ENCODE measurements around the gene SLIT3. TPM values are rescaled to one million over a fixed set of nuclear protein-coding genes. Genes with fewer than 3 reads are reported as not detected.

SLIT3 gene
- total and polyA plus RNA-seq, 2 experiments from 2014 or later, result 0.59 to 0.71 TPM

DNA sequence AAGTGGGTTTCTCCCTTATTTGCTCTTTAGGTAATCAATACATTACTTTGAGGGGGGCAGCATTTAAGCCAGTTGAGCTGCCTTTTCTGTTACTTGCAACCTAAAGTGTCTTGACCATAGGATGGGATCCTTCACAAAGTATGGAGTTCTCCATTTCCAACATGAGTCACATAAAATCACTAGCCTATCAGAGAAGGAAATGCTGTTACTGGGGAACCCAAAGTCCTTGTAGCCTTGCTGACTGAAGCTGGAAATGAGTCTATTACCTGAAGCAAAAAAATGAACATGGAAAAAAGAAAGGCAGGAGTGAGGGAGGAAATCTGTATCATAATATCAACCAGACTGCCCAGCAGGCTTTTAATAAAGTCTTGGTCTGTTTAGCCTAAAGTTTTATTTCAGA is 42.8 kb upstream of the SLIT3 start:
- no peaks in the 10 kb centered on the region for H4K20me1 ChIP-seq (replicated peaks; ENCODE audit: insufficient read depth)
- H3K36me3 ChIP-seq (ENCODE audit: insufficient read depth), result no peaks in the 10 kb centered on the region
- no peak overlapping the region for H3K4me3 ChIP-seq
- no peaks in the 10 kb centered on the region for H3K9me2 ChIP-seq (ENCODE audit: insufficient read depth)
- Mint-ChIP-seq H3K36me3 (ENCODE audit: low read depth) (no peaks in the 10 kb centered on the region), H3K27ac (no peak overlapping the region), H3K4me3 (no peak overlapping the region), H3K4me1 (no peaks in the 10 kb centered on the region; the same call in 2 of the 3 replicates), H3K27me3 (ENCODE audit: insufficient read depth, low read depth, poor library complexity) (peaks cover 2% of the 10 kb centered on the region), H3K9me3 (no peaks in the 10 kb centered on the region)
- H3K27ac ChIP-seq (ENCODE audit: low read depth), result no peak overlapping the region
- no peaks in the 10 kb centered on the region for H3K4me1 ChIP-seq (ENCODE audit: insufficient read depth)
- no peak for ATAC-seq
- no peak overlapping the region for H3K4me2 ChIP-seq
- no peak for DNase-seq (ENCODE audit: low spot score)
- no peaks in the 10 kb centered on the region for H3K27me3 ChIP-seq (ENCODE audit: insufficient read depth)
- H2AFZ ChIP-seq, result no peak overlapping the region
- TF ChIP-seq NANOG (IDR thresholded peaks at IDR 0.05; ENCODE audit: borderline replicate concordance), result no peak
- TF ChIP-seq EZH2phosphoT487 (IDR thresholded peaks at IDR 0.05; ENCODE audit: unreplicated experiment), result no peak
- TF ChIP-seq, protein P1, sequence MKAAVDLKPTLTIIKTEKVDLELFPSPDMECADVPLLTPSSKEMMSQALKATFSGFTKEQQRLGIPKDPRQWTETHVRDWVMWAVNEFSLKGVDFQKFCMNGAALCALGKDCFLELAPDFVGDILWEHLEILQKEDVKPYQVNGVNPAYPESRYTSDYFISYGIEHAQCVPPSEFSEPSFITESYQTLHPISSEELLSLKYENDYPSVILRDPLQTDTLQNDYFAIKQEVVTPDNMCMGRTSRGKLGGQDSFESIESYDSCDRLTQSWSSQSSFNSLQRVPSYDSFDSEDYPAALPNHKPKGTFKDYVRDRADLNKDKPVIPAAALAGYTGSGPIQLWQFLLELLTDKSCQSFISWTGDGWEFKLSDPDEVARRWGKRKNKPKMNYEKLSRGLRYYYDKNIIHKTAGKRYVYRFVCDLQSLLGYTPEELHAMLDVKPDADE (IDR thresholded peaks at IDR 0.05), result no peak
- TF ChIP-seq POLR2AphosphoS5 (IDR thresholded peaks at IDR 0.05; ENCODE audit: low read depth), result no peak
- TF ChIP-seq, protein P2, sequence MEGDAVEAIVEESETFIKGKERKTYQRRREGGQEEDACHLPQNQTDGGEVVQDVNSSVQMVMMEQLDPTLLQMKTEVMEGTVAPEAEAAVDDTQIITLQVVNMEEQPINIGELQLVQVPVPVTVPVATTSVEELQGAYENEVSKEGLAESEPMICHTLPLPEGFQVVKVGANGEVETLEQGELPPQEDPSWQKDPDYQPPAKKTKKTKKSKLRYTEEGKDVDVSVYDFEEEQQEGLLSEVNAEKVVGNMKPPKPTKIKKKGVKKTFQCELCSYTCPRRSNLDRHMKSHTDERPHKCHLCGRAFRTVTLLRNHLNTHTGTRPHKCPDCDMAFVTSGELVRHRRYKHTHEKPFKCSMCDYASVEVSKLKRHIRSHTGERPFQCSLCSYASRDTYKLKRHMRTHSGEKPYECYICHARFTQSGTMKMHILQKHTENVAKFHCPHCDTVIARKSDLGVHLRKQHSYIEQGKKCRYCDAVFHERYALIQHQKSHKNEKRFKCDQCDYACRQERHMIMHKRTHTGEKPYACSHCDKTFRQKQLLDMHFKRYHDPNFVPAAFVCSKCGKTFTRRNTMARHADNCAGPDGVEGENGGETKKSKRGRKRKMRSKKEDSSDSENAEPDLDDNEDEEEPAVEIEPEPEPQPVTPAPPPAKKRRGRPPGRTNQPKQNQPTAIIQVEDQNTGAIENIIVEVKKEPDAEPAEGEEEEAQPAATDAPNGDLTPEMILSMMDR (conservative IDR thresholded peaks at IDR 0.05; ENCODE audit: low read depth in 2 of 2), result no peak
- TF ChIP-seq ZNF331 (CRISPR knock-in tag; IDR thresholded peaks at IDR 0.05; ENCODE audit: low read depth), result no peak
- no peak for TF ChIP-seq CREB1 (CRISPR knock-in tag; IDR thresholded peaks at IDR 0.05; ENCODE audit: low read depth)
- H3K79me2 ChIP-seq (replicated peaks; ENCODE audit: insufficient read depth), result no peaks in the 10 kb centered on the region
- H3F3A ChIP-seq (replicated peaks; ENCODE audit: low read depth), result no peaks in the 10 kb centered on the region

DNA sequence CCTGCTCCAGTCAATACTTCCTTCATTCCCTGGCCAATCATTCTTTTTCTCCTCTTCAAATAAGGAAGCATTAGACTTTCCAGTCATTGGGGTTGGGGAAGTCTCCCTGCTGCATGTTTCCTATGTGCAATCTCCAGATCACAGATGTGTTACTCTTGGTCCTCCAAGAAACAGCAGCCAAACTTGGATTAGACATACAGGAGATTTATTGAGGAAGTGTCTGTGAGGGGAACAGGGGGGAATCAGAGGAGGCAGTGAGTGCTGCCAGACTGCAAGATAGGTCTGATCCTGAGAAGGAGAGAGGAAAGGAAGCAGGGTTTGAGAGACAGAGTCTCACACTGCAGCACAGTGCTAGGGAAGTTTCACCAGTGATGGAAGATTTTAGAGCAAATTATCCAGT is 40.6 kb upstream of the SLIT3 start:
- H3K4me1 Mint-ChIP-seq, result no peaks in the 10 kb centered on the region; the same call in 1 of the 3 replicates
- H3F3A ChIP-seq (replicated peaks; ENCODE audit: low read depth), result no peaks in the 10 kb centered on the region
- no peak overlapping the region for H3K4me3 Mint-ChIP-seq
- no peaks in the 10 kb centered on the region for H3K4me1 ChIP-seq (ENCODE audit: insufficient read depth)
- no peaks in the 10 kb centered on the region for H3K9me2 ChIP-seq (ENCODE audit: insufficient read depth)
- H3K27me3 ChIP-seq (ENCODE audit: insufficient read depth), result no peaks in the 10 kb centered on the region
- DNase-seq (ENCODE audit: low spot score), result no peak
- no peaks in the 10 kb centered on the region for H3K36me3 Mint-ChIP-seq (ENCODE audit: low read depth)
- peaks cover 2% of the 10 kb centered on the region for H3K27me3 Mint-ChIP-seq (ENCODE audit: insufficient read depth, low read depth, poor library complexity)
- H3K9me3 Mint-ChIP-seq, result no peaks in the 10 kb centered on the region
- H3K36me3 ChIP-seq (ENCODE audit: insufficient read depth), result no peaks in the 10 kb centered on the region
- no peaks in the 10 kb centered on the region for H4K20me1 ChIP-seq (replicated peaks; ENCODE audit: insufficient read depth)
- no peak overlapping the region for H3K4me2 ChIP-seq
- H3K4me3 ChIP-seq, result no peak overlapping the region
- no peak overlapping the region for H3K27ac ChIP-seq (ENCODE audit: low read depth)
- ATAC-seq, result no peak
- no peaks in the 10 kb centered on the region for H3K79me2 ChIP-seq (replicated peaks; ENCODE audit: insufficient read depth)
- no peak overlapping the region for H3K27ac Mint-ChIP-seq
- no peak overlapping the region for H2AFZ ChIP-seq
- TF ChIP-seq NANOG (IDR thresholded peaks at IDR 0.05; ENCODE audit: borderline replicate concordance) (no peak), ZNF331 (CRISPR knock-in tag; IDR thresholded peaks at IDR 0.05; ENCODE audit: low read depth) (no peak), POLR2AphosphoS5 (IDR thresholded peaks at IDR 0.05; ENCODE audit: low read depth) (no peak)
- TF ChIP-seq, protein P1 (IDR thresholded peaks at IDR 0.05), result no peak
- TF ChIP-seq, protein P3, sequence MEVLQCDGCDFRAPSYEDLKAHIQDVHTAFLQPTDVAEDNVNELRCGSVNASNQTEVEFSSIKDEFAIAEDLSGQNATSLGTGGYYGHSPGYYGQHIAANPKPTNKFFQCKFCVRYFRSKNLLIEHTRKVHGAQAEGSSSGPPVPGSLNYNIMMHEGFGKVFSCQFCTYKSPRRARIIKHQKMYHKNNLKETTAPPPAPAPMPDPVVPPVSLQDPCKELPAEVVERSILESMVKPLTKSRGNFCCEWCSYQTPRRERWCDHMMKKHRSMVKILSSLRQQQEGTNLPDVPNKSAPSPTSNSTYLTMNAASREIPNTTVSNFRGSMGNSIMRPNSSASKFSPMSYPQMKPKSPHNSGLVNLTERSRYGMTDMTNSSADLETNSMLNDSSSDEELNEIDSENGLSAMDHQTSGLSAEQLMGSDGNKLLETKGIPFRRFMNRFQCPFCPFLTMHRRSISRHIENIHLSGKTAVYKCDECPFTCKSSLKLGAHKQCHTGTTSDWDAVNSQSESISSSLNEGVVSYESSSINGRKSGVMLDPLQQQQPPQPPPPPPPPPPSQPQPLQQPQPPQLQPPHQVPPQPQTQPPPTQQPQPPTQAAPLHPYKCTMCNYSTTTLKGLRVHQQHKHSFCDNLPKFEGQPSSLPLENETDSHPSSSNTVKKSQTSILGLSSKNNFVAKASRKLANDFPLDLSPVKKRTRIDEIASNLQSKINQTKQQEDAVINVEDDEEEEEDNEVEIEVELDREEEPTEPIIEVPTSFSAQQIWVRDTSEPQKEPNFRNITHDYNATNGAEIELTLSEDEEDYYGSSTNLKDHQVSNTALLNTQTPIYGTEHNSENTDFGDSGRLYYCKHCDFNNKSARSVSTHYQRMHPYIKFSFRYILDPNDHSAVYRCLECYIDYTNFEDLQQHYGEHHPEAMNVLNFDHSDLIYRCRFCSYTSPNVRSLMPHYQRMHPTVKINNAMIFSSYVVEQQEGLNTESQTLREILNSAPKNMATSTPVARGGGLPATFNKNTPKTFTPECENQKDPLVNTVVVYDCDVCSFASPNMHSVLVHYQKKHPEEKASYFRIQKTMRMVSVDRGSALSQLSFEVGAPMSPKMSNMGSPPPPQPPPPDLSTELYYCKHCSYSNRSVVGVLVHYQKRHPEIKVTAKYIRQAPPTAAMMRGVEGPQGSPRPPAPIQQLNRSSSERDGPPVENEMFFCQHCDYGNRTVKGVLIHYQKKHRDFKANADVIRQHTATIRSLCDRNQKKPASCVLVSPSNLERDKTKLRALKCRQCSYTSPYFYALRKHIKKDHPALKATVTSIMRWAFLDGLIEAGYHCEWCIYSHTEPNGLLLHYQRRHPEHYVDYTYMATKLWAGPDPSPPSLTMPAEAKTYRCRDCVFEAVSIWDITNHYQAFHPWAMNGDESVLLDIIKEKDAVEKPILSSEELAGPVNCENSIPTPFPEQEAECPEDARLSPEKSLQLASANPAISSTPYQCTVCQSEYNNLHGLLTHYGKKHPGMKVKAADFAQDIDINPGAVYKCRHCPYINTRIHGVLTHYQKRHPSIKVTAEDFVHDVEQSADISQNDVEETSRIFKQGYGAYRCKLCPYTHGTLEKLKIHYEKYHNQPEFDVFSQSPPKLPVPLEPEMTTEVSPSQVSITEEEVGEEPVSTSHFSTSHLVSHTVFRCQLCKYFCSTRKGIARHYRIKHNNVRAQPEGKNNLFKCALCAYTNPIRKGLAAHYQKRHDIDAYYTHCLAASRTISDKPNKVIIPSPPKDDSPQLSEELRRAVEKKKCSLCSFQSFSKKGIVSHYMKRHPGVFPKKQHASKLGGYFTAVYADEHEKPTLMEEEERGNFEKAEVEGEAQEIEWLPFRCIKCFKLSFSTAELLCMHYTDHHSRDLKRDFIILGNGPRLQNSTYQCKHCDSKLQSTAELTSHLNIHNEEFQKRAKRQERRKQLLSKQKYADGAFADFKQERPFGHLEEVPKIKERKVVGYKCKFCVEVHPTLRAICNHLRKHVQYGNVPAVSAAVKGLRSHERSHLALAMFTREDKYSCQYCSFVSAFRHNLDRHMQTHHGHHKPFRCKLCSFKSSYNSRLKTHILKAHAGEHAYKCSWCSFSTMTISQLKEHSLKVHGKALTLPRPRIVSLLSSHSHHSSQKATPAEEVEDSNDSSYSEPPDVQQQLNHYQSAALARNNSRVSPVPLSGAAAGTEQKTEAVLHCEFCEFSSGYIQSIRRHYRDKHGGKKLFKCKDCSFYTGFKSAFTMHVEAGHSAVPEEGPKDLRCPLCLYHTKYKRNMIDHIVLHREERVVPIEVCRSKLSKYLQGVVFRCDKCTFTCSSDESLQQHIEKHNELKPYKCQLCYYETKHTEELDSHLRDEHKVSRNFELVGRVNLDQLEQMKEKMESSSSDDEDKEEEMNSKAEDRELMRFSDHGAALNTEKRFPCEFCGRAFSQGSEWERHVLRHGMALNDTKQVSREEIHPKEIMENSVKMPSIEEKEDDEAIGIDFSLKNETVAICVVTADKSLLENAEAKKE (CRISPR knock-in tag; IDR thresholded peaks at IDR 0.05), result no peak
- TF ChIP-seq, protein P2 (conservative IDR thresholded peaks at IDR 0.05; ENCODE audit: low read depth in 2 of 2), result no peak

Measured in GM23338 (cell line).